Measurements from ENCODE around the gene FLG.
"Not testable (repeated sequence)": the region's sequence is repeated elsewhere in the genome, so short reads cannot be mapped to it uniquely, and the experiment has no call there.

Gene FLG

DNA sequence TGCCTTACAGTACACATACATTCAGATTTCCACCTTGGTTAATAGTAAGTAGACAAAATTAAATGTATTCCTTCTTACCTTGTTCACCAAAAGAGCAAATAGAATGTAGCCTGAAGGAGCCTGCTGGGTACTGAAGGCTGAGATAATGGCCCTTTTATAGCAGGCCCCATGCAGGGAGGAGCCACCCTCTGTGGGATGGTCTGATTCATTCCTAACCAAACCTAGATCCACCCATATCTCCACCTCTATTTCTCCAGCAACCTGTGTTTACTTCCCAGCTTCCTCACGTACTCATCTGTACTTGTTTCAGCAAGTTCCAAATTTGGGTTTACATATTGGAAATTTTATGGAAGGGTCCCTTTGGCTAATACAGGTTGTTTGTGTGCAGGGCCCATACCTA is at the start of gene FLG:
FLG (minus strand) TSS at position 129 of the 400 bp plus-strand sequence. CDS start 9,783 bp downstream, outside the sequence.
- DNase-seq, result no peak

- DNase-seq, result no peak
These were observed 49.4 kb upstream of the FLG start for GRCh38 chr1:152374451-152374850.

DNA sequence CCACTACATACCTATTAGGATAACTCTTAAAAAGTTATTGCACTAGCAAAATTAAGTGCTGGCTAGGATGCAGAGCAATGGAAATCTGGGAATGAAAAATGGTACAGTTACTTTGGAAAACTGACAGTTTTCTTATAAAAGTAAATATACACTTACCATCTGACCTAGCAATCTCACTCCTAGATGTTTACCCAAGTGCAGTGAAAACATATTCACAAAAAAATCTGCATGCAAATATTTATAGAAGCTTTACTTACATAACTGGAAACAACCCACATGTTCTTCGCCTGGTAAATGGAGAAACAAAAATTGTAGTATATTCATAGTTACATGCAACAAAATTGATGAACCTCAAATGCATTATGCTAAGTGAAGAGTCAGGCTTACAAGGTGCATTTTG is 47.6 kb upstream of the FLG start:
- no peak for DNase-seq

- DNase-seq, result no peak
These were observed 42.4 kb upstream of the FLG start for GRCh38 chr1:152367436-152367835.

- DNase-seq, result no peak
These were observed 34.9 kb upstream of the FLG start, which contains the start of gene FLG2 for GRCh38 chr1:152359906-152360305. Gene FLG2 (minus strand): TSS chr1:152360006. CDS start chr1:152358884, 1,122 bp downstream.

GRCh38 chr1:152356736-152357135 is 31.7 kb upstream of the FLG start:
- DNase-seq, result no peak

DNA sequence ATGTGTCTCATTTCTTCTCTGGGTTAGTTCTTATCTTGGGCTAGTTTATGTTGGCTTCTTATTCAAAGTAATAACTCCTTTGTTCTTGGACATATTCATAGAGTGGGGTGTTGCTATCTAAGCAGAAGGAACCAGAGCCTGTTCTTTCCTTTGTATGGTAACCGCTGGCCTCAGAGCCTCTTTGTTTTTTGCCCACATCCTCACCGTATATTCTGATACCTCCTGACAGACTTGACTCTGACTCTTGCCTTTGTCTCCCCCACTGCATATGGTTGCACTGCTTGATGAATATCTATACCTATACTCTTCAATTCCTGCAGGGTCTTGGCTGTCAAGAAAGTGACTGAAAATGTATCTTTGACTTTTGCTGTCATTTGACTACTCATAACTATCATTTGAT is 24.6 kb upstream of the FLG start:
- DNase-seq, result no peak

- no peak for DNase-seq
These were observed 23.4 kb upstream of the FLG start for GRCh38 chr1:152348447-152348846.

DNA sequence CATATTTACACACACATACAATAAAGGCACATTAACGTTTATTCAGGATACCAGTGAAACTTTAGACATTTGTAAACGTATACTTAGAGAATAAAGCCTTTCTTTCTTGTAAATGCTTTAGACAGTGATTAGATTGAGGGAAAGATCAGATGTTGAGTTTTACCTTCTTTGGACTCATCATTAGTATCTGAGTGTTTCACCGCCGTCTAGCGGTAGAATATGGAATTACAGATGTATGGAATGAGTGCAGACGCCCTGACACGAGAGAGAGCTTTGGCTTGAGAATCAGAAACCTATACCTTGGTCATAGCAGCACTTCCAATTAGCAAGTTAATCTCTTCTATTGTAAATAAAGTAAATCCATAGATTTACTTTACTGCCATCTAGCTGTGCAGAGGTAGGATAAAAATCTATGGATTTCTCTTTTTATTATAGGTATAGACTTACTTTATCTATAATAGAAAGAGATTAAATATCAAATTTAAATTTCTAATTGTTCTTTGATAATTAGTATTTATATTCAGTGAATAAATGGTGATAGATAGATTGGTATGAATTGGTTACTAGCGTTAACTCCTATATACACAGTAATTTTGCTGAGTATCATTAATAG is 22.2 kb upstream of the FLG start:
- DNase-seq, result peak; percentile 56

GRCh38 chr1:152344438-152344837 is 19.4 kb upstream of the FLG start:
- no peak for DNase-seq

- peak; percentile 29 for DNase-seq
These were observed 18.0 kb upstream of the FLG start for GRCh38 chr1:152343006-152343405.

- no peak for DNase-seq
These were observed 10.4 kb upstream of the FLG start for GRCh38 chr1:152335399-152335798.

GRCh38 chr1:152328801-152329391 is 3.9 kb upstream of the FLG start:
- peak; percentile 72 for DNase-seq

GRCh38 chr1:152313970-152314369 is 11.1 kb downstream of the FLG start:
- no peak for DNase-seq

DNA sequence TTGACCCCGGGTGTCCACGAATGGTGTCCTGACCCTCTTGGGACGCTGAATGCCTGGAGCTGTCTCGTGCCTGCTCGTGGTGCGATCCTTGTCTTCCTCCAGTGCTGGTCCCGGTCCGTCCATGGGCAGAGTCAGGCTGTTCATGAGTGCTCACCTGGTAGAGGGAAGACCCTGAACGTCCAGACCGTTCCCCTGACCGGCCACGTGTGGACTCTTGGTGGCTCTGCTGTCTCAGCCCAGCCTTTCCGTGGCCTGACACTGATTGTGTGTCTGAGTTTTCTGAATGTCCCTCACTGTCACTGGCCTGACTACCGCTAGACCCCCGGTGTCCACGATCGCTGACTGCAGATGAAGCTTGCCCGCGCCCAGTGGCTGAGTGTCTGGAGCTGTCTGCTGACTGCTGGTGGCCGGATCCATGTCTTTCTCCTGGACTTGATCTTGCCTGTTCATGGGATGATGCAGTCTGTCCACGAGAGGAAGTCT is 11.7 kb downstream of the FLG start:
- DNase-seq, result no peak

DNA sequence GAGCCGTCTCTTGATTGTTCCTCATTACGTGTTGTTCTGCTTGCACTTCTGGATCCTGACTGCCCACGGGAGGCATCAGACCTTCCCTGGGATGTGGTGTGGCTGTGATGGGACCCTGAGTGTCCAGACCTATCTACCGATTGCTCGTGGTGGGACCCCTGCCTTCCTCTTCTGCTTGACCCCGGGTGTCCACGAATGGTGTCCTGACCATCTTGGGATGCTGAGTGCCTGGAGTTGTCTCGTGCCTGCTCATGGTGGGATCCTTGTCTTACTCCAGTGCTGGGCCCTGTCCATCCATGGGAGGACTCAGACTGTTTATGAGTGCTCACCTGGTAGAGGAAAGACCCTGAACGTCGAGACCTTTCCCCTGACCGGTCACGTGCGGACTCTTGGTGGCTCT is 12.9 kb downstream of the FLG start:
- DNase-seq, result not testable (repeated sequence)

DNA sequence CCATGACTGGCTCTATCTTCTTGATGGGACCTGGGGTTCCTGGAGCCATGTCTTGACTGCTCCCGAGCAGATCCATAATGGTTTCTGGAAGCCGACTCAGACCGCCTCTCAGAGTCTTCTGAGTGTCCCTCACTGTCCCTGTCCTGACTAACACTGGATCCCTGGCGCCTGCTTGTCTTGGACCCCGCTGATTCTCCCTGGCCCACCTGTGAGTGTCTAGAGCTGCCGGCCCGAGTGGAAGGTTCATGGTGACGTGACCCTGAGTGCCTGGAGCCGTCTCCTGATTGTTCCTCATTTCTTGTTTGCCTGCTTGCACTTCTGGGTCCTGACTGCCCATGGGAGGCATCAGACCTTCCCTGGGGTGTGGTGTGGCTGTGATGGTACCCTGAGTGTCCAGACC is 15.1 kb downstream of the FLG start:
- DNase-seq, result no peak

- not testable (repeated sequence) for DNase-seq
These were observed 15.6 kb downstream of the FLG start for GRCh38 chr1:152309320-152309901.

DNA sequence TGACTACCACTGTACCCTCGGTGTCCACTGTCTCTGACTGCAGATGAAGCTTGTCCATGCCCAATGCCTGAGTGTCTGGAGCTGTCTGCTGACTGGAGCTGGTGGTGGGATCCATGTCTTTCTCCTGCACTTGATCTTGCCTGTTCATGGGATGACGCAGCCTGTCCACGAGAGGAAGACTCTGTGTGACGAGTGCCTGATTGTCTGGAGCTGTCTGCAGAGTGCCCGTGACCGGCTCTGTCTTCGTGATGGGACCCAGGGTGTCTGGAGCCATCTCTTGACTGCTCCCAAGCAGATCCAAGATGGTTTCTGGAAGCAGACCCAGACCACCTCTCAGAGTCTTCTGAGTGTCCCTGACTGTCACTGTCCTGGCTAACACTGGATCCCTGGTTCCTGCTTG is 16.3 kb downstream of the FLG start:
- not testable (repeated sequence) for DNase-seq

DNA sequence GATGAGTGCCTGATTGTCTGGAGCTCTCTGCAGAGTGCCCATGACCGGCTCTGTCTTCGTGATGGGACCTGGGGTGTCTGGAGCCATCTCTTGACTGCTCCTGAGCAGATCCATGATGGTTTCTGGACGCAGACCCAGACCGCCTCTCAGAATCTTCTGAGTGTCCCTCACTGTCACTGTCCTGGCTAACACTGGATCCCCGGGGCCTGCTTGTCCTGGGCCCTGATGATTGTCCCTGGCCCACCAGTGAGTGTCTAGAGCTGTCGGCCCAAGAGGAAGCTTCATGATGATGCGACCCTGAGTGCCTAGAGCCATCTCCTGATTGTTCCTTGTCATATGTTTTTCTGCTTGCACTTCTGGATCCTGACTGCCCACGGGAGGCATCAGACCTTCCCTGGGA is 17.1 kb downstream of the FLG start:
- DNase-seq, result not testable (repeated sequence)

GRCh38 chr1:152306123-152306522 is 18.9 kb downstream of the FLG start:
- not testable (repeated sequence) for DNase-seq

- DNase-seq, result not testable (repeated sequence)
These were observed 20.3 kb downstream of the FLG start for GRCh38 chr1:152304773-152305172.

DNA sequence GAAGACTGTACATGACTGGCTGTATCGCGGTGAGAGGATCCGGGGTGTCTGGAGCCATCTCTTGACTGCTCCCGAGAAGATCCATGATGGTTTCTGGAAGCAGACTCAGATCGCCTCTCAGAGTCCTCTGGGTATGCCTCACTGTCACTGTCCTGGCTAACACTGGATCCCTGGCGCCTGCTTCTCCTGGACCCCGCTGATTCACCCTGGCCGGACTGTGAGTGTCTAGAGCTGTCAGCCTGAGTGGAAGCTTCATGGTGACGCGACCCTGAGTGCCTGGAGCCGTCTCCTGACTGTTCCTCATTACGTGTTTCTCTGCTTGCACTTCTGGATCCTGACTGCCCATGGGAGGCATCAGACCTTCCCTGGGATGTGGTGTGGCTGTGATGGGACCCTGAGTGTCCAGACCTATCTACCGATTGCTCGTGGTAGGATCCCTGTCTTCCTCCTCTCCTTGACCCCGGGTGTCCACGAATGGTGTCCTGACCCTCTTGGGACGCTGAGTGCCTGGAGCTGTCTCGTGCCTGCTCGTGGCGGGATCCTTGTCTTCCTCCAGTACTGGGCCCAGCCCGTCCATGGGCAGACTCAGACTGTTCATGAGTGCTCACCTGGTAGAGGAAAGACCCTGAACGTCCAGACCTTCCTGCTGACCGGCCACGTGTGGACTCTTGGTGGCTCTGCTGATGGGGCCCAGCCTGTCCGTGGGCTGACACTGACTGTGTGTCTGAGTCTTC is 21.7 kb downstream of the FLG start:
- DNase-seq, result not testable (repeated sequence)

- DNase-seq, result not testable (repeated sequence)
These were observed 68.6 kb downstream of the FLG start for GRCh38 chr1:152256394-152256793.

All from fibroblast of upper back skin (primary cell).